Colonic mucosa (tissue), 4 donors: ENCODE results near the gene SEMA6D. TPM values are rescaled to one million over a fixed set of nuclear protein-coding genes. Genes with fewer than 3 reads are reported as not detected.

Experiments
- DNase-seq: peaks from one replicate; pipeline ENCODE4 v3.0.0-alpha.2; 2020
- H3K27ac ChIP-seq: fragments of 200-600 bp; one replicate; pipeline ENCODE4 v1.8.0; 2021
- H3K27me3 ChIP-seq: fragments of 200-600 bp; one replicate; pipeline ENCODE4 v1.8.0; 2021
- H3K36me3 ChIP-seq: fragments of 200-600 bp; one replicate; pipeline ENCODE4 v1.8.0; 2021
- H3K4me1 ChIP-seq: fragments of 200-600 bp; one replicate; pipeline ENCODE4 v1.8.0; 2021; ENCODE audit warnings: mild to moderate bottlenecking
- H3K4me3 ChIP-seq: fragments of 200-600 bp; one replicate; pipeline ENCODE4 v1.8.0; 2021
- H3K9ac ChIP-seq, 2 donors: one replicate each; pipeline ENCODE4 v1.7.0; 2013; ENCODE audit warnings: control low read depth in 2 of 2, low read depth in 2 of 2, low read length in 2 of 2
- H3K9me3 ChIP-seq: fragments of 200-600 bp; one replicate; pipeline ENCODE4 v1.8.0; 2021
- CTCF ChIP-seq: fragments of 200-600 bp; IDR thresholded peaks from one replicate; pipeline ENCODE4 v1.8.0; 2022; ENCODE audit warnings: antibody characterized with exemption, mild to moderate bottlenecking
- intact Hi-C: fragments of 100-400 bp; cut with DNase I; formaldehyde crosslinking; loops from one replicate; pipeline ENCODE4 v1.14.1; 2022
- total RNA-seq, 2 donors: library from RNA; stranded (reverse); fragmentation: NEBNext Ultra II Directional in 1 of 2; extraction: Animal tissue kit (Norgen Biotek cat#: 25700) in 1 of 2; gene quantifications; one replicate each; pipeline ENCODE4 v1.2.1, GENCODE V29; 2021
- donor health status: healthy.
- donor health status: DM: no; HTN: no; CAD: no.
- donor health status: DM: no; HTN: no; CAD: no.

The SEMA6D gene
- total RNA-seq, 2 donors from 2014 or later: 26.4 to 34.7 TPM

DNA sequence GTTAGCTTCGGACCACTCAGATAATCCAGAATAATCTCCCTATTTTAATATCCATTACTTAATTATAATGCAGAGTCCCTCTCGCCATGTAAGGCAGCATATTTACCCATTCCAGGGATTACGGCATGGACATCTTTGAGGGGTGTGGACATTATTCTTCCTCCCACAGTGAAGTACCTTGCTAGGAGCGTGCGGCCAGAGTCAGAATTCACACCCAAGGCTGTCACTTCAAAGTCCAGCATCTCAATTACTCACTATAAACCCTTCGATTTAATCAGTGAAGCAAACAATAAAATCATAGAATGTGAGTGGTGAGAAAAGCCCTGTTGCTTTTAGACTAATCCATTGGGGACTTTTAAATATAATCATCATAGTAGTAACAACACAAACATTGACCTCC is 11.6 kb downstream of the SEMA6D start:
- no peak for TF ChIP-seq CTCF
- Histone ChIP-seq H3K27ac (no peak overlapping the region), H3K36me3 (no peaks in the 10 kb centered on the region), H3K27me3 (no peaks in the 10 kb centered on the region), H3K9me3 (no peaks in the 10 kb centered on the region), H3K9ac (no peak overlapping the region), H3K4me1 (no peaks in the 10 kb centered on the region), H3K4me3 (no peak overlapping the region)
- no peak for DNase-seq
- intact Hi-C loops: no loop called here

DNA sequence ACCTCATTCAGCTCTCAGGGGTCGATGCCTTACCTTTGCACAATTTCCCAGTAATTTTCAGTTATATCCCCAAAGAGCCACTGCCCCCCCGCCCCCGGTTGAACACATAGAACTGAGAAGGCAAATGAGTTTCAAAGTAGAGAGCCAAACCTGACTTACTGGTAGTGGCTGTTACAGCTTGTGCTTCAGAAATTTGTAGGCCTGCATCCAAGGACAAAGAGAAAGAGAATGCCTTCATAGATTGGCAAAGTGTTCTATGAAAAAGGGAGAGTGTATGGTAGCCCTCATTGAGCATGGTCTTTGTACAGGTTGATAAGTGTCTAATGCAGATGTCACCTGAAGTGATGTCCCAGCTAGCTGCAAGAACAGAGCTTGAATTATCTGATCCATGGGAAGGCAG is 13.9 kb downstream of the SEMA6D start:
- no peak for DNase-seq
- H3K4me3 ChIP-seq: no peak overlapping the region
- TF ChIP-seq CTCF: no peak
- no peak overlapping the region for H3K27ac ChIP-seq
- no peaks in the 10 kb centered on the region for H3K36me3 ChIP-seq
- intact Hi-C loops: no loop called here
- H3K9ac ChIP-seq: no peak overlapping the region
- no peaks in the 10 kb centered on the region for H3K27me3 ChIP-seq
- no peaks in the 10 kb centered on the region for H3K4me1 ChIP-seq
- H3K9me3 ChIP-seq: no peaks in the 10 kb centered on the region

GRCh38 chr15:47732248-47732647 is 14.9 kb downstream of the SEMA6D start:
- H3K4me3 ChIP-seq: no peak overlapping the region
- H3K9me3 ChIP-seq: no peaks in the 10 kb centered on the region
- TF ChIP-seq CTCF: no peak
- DNase-seq: no peak
- H3K4me1 ChIP-seq: no peaks in the 10 kb centered on the region
- no peaks in the 10 kb centered on the region for H3K36me3 ChIP-seq
- no peak overlapping the region for H3K27ac ChIP-seq
- no peaks in the 10 kb centered on the region for H3K27me3 ChIP-seq
- intact Hi-C loops: no loop called here
- H3K9ac ChIP-seq: no peak overlapping the region

- no peak overlapping the region for H3K4me3 ChIP-seq
- H3K27me3 ChIP-seq: no peaks in the 10 kb centered on the region
- H3K9ac ChIP-seq: no peak overlapping the region
- no peak for TF ChIP-seq CTCF
- no peaks in the 10 kb centered on the region for H3K36me3 ChIP-seq
- H3K4me1 ChIP-seq: no peaks in the 10 kb centered on the region
- peak; percentile 31 for DNase-seq
- H3K9me3 ChIP-seq: no peaks in the 10 kb centered on the region
- no peak overlapping the region for H3K27ac ChIP-seq
- intact Hi-C loops: no loop called here
Measured at GRCh38 chr15:47733085-47733484, 15.8 kb downstream of the SEMA6D start.

DNA sequence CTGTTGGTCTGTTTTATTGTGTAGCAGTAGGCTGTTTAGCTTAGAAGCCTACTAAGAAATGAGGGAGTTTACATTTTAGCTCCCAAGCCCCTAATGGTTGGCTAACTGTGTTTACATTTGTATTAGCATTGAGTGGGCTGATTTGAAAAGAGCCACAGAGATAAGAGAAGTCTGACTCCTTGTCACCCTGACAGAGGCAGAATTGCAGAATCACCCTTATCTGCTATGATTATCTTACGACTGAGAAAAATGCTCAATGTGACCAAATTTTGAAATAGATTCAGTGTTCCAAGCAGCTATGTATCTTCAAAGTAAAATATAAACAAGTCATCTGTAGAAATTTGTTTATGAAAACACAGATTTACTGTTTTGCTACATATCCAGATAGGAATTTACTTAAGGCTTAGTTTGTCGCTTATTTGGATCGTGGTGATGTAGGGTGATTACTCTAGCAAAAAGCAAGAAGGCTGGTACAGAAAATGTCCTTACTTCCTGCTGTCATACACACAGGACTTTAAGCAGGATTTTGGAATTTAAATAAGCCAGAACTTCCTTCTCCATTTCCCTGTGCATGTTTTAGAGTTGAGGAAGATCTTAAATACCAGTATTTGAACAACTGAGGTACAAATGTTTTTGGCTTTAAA is 19.0 kb downstream of the SEMA6D start:
- no peak overlapping the region for H3K9ac ChIP-seq
- H3K4me1 ChIP-seq: no peaks in the 10 kb centered on the region
- TF ChIP-seq CTCF: no peak
- intact Hi-C loops: no loop called here
- H3K36me3 ChIP-seq: no peaks in the 10 kb centered on the region
- H3K27me3 ChIP-seq: no peaks in the 10 kb centered on the region
- no peak for DNase-seq
- H3K9me3 ChIP-seq: no peaks in the 10 kb centered on the region
- H3K4me3 ChIP-seq: no peak overlapping the region
- H3K27ac ChIP-seq: no peak overlapping the region
